BE2C (cell line): ENCODE measurements around the gene FAM228B.

Experiments
- DNase-seq: peaks from one replicate; pipeline ENCODE4 v3.0.0-alpha.2; 2020
- H3K27me3 ChIP-seq: fragments of 250-450 bp; sonication (Bioruptor Pico); 2 replicates; pipeline ENCODE4 v1.5.1; 2020; ENCODE audit warnings: mild to moderate bottlenecking
- H3K36me3 ChIP-seq: fragments of 250-450 bp; sonication (Bioruptor Pico); 2 replicates; pipeline ENCODE4 v1.5.1; 2020; ENCODE audit warnings: mild to moderate bottlenecking
- H3K4me1 ChIP-seq: fragments of 250-450 bp; sonication (Bioruptor Pico); 2 replicates; pipeline ENCODE4 v1.5.1; 2020
- H3K4me3 ChIP-seq: 2 replicates; pipeline ENCODE4 v1.5.1; 2011; ENCODE audit warnings: low read depth, low read length
- H3K9me3 ChIP-seq: fragments of 250-450 bp; sonication (Bioruptor Pico); 2 replicates; pipeline ENCODE4 v1.5.1; 2020
- TF ChIP-seq, protein P1 (sequence below): IDR thresholded peaks from 2 replicates; pipeline ENCODE4 v1.5.1; 2012; ENCODE audit warnings: mild to moderate bottlenecking, low read depth, low read length

FAM228B gene

DNA sequence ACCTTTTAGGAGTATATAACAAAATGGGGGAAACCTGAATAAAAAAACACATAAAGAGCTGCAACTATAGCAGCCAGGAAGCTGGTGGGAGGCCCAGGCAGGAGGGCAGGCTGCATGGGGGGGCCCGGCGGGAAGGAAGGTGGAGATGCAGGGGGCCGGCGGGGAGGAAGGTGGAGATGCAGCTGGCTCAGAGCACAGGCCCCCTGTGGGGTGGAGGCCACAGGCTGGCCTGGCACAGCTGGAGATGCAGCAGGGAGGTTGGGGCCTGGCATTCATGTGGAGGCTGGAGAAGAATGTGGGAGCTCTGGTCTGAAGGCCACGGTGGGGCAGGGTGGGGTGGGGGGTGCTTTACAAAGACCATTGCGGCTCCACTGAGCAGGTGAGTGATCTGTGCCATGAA lies 83.0 kb downstream of the FAM228B start:
- no peak for DNase-seq
- no peaks in the 10 kb centered on the region for H3K9me3 ChIP-seq
- H3K27me3 ChIP-seq = no peaks in the 10 kb centered on the region
- H3K36me3 ChIP-seq = no peaks in the 10 kb centered on the region
- H3K4me1 ChIP-seq = no peaks in the 10 kb centered on the region
- TF ChIP-seq, protein P1, sequence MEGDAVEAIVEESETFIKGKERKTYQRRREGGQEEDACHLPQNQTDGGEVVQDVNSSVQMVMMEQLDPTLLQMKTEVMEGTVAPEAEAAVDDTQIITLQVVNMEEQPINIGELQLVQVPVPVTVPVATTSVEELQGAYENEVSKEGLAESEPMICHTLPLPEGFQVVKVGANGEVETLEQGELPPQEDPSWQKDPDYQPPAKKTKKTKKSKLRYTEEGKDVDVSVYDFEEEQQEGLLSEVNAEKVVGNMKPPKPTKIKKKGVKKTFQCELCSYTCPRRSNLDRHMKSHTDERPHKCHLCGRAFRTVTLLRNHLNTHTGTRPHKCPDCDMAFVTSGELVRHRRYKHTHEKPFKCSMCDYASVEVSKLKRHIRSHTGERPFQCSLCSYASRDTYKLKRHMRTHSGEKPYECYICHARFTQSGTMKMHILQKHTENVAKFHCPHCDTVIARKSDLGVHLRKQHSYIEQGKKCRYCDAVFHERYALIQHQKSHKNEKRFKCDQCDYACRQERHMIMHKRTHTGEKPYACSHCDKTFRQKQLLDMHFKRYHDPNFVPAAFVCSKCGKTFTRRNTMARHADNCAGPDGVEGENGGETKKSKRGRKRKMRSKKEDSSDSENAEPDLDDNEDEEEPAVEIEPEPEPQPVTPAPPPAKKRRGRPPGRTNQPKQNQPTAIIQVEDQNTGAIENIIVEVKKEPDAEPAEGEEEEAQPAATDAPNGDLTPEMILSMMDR = no peak
- H3K4me3 ChIP-seq = no peak overlapping the region

DNA sequence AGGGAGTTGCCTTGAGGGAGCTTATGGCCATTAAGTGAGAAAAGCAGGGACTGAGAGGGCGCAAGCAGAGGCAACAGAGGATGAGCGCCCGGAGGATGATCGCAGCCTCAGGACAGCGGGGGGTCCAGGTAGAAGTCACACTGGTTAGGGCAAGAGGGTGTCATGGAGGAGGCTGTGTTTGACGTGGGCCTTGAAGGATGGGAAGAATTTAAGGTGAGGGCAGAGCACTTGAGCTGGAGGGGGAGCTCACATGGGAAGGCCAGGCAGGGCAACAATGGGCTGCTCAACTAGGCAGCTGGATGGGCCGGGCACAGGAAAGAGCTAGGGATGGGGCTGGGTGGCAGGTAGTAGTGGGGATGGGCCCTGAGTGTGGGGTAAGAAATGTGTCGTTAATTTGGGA lies 83.4 kb downstream of the FAM228B start:
- H3K36me3 ChIP-seq = no peaks in the 10 kb centered on the region
- no peak for DNase-seq
- no peaks in the 10 kb centered on the region for H3K4me1 ChIP-seq
- H3K27me3 ChIP-seq = no peaks in the 10 kb centered on the region
- TF ChIP-seq, protein P1 = no peak
- H3K4me3 ChIP-seq = no peak overlapping the region
- H3K9me3 ChIP-seq = no peaks in the 10 kb centered on the region

DNA sequence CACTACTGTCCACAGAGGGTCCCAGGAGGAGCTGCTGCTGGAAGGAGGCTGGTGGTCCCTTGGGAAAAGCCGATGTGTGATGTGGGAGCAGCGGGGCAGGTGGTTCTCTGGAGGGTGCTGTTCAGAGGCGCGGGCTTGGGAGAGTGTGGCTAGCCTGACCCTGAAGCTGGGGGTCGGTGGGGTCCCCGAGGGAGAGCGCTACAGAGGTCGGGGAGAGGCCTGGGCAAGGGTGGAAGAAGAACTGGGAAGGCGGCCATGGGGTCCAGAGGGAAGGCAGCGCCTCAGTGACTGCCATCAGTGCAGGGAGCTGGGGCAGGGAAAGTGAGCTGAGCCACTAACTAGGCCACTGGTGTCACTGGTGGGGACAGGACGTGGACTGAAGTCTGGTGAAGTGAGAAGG lies 84.1 kb downstream of the FAM228B start:
- TF ChIP-seq, protein P1 = no peak
- no peaks in the 10 kb centered on the region for H3K4me1 ChIP-seq
- no peak overlapping the region for H3K4me3 ChIP-seq
- H3K9me3 ChIP-seq = no peaks in the 10 kb centered on the region
- no peak for DNase-seq
- H3K36me3 ChIP-seq = no peaks in the 10 kb centered on the region
- H3K27me3 ChIP-seq = no peaks in the 10 kb centered on the region

DNA sequence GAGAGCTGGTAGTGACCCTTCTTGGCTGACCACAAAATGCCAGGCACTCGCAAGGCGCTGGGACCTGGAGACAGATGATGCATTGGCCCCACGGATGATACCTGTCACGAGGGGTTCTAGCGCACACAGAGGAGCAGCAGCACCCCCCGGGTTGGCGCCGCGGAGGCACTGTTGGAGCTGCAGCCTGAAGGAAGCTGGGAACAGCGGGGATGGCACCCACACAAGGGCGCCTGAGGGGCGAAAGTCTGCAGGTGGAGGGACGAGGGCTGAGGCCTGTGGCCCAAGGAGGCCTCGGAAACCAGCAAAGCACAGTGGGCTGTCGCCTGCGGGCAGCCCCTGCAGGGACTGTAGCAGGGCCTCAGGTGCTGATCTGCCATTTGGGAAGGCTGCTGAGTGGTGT lies 85.2 kb downstream of the FAM228B start:
- H3K36me3 ChIP-seq = no peaks in the 10 kb centered on the region
- H3K4me3 ChIP-seq = no peak overlapping the region
- no peaks in the 10 kb centered on the region for H3K4me1 ChIP-seq

DNA sequence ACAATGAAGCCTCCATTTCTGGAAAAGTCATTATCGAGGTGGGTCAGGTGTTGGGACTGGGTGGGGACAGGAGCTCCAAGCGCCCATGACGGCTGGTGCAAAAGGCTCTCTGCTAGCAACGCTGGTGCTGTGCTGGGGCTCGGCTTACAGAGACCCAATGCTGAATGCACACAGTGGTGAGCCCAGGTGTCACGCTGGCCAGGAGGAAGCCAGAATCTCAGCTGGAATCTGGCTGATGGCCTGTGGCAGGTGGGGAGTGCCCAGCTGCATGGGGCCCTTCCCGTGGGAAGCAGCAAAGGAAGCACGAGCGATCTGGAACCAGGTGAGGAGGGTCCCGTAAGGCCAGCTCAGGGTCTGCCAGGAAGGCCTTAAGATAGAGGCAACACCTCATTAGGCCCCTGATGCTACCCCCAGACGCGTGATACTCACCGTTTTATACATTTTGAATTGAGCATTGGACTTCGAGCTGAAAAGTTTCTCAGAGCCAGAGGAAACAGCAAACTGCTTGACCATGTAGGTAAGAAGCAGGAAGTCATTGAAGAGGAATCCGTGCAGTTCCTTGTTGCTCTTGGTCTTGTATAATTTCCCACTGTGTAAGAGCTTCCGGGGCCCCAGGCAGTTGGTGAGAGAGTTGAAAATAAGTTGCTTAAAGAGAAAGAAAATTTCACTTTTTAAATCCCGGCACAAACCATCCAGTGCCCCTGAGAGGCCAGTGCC lies 86.3 kb downstream of the FAM228B start:
- no peaks in the 10 kb centered on the region for H3K4me1 ChIP-seq
- no peaks in the 10 kb centered on the region for H3K9me3 ChIP-seq
- H3K4me3 ChIP-seq = no peak overlapping the region
- DNase-seq = no peak
- TF ChIP-seq, protein P1 = no peak
- H3K36me3 ChIP-seq = no peaks in the 10 kb centered on the region
- no peaks in the 10 kb centered on the region for H3K27me3 ChIP-seq

More for the DNA sequence above, 85.2 kb downstream of the FAM228B start:
- TF ChIP-seq, protein P1 = no peak
- H3K9me3 ChIP-seq = no peaks in the 10 kb centered on the region
- DNase-seq = no peak
- H3K27me3 ChIP-seq = no peaks in the 10 kb centered on the region

DNA sequence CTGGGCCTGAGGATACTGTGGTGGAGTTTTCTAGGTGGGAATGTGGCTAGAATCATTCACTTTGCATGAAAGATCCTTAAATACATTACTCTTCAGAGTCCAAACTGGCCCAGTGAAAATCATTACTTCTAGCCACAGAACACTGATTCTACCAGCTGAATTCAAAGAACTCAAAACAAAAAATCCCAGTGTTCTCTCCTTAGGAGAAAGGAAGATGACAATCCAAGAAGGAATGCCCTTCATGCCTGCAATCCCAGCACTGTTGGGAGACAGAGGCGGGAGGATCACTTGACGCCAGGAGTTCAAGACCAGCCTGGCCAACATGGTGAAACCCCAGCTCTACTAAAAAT lies 86.8 kb downstream of the FAM228B start:
- no peaks in the 10 kb centered on the region for H3K36me3 ChIP-seq
- TF ChIP-seq, protein P1 = no peak
- H3K9me3 ChIP-seq = no peaks in the 10 kb centered on the region
- H3K4me1 ChIP-seq = no peaks in the 10 kb centered on the region
- no peak overlapping the region for H3K4me3 ChIP-seq
- no peaks in the 10 kb centered on the region for H3K27me3 ChIP-seq
- DNase-seq = no peak
